Measurements from ENCODE around the gene EBF4.

EBF4 gene

DNA sequence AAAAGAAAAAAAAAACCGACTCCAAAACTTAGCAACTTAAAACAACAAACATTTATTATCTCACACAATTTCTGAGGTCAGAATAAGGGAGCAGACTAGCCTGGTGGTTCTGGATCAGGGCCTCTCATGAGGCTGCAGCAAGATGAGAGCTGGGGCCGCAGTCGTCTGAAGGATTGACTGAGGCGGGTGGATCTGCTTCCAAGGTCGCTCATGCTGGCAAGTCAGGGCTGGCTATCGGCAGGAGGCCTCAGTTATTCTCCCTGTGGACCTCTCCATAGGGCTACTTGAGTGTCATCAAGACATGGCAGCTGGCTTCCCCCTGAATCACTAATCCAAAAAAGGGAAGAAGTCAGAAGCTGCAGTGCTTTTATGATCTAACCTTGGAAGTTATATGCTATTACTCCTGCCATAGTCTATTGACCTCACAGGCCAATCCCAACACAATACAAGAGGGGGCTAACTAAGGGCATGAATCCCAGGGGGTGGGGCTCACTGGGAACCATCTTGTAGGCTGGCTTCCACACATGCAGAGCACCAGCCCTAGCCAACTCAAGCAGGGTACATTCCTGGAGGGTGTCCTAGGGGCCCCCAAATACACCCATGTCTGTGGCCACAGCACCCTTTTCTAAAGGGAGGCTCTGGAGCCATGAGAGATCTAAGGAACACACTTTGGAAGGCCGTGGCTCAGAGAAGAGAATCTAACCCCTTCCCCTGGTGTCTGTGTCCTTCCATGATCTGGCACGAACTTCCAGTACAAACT lies 11.3 kb downstream of the EBF4 start:
- Histone ChIP-seq H3K36me3 (ENCODE audit: control insufficient read depth in 1 of 2, insufficient read depth in 2 of 2, low read length in 2 of 2) (peaks cover 0 to 7% of the 10 kb centered on the region in 2 donors), H3K4me1 (ENCODE audit: control insufficient read depth in 1 of 2, insufficient read depth in 2 of 2, low read length in 2 of 2) (no peaks in the 10 kb centered on the region), H3K9me3 (ENCODE audit: control insufficient read depth in 1 of 2, low read length in 2 of 2) (no peaks in the 10 kb centered on the region), H3K27ac (ENCODE audit: low read length) (no peak overlapping the region), H3K27me3 (ENCODE audit: low read depth, low read length) (no peaks in the 10 kb centered on the region), H3K4me3 (ENCODE audit: low read depth in 1 of 2, low read length in 2 of 2) (no peak overlapping the region)

DNA sequence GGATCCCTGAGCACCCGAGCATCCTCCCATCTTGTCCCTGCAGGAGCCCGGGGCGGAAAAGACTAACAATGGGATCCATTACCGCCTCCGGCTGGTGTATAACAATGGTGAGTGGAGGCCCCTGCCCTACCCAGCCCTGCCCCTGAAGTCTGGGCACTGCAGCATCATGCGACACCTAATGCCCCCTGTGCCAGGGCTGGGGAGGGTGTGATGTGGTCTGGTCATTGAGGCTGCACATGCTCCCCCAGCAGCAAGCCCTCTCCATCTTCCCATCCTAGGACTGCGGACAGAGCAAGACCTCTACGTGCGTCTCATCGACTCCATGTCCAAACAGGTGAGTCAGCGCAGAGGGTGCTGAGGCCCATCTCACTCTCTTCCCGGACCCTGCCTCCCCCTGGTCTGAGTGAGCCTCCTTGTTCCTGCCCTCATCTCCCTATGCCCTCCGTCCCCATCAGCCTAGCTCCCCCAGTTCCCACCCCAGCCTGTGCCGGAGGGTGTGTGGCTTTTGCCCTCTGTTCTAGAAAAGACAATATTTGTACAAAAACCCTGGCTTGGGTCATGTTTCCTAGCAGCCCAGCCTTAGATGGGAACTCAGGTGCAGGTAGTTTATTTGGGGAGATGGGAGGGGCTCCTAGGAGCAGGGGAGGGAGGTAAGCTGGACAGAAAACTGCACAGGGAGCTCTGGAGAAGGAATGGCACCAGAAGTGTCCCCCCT lies 13.5 kb downstream of the EBF4 start:
- Histone ChIP-seq H3K4me3 (ENCODE audit: low read depth in 1 of 2, low read length in 2 of 2) (no peak overlapping the region), H3K36me3 (ENCODE audit: control insufficient read depth in 1 of 2, insufficient read depth in 2 of 2, low read length in 2 of 2) (peaks cover 0 to 7% of the 10 kb centered on the region in 2 donors), H3K27me3 (ENCODE audit: low read depth, low read length) (no peaks in the 10 kb centered on the region), H3K4me1 (ENCODE audit: control insufficient read depth in 1 of 2, insufficient read depth in 2 of 2, low read length in 2 of 2) (no peaks in the 10 kb centered on the region), H3K9me3 (ENCODE audit: control insufficient read depth in 1 of 2, low read length in 2 of 2) (no peaks in the 10 kb centered on the region), H3K27ac (ENCODE audit: low read length) (no peak overlapping the region)

DNA sequence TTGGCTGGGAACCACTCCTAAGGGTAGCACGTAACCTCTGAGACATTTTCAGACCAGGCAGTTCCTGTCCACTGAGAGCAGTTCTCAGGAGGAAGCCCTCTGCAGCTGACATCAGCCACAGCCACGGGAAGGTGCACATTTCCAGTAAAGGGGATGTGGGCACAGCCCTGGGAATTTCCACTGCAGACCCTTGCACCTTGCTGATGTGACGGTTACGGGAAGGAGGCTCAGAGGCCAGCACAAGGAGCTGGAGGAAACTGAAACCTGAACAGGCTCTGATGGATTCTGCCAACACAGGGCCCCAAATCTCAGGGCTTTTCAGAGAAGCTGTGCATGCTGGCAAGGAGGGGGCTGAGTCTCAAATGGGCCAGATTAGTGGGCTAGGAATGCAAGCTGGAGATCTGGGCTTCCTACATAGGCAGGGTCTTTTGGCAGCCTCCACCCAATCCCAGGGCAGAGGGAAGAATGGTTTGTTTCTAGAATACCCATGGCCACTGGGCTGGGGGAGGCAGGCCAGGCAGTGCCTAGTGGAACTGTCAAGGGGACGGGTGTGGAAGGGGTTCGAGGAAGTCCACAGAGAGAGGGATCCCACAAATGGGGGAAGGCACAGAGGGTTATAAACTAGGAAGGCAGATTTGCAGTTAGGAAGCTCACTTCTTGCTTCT lies 14.2 kb downstream of the EBF4 start:
- no peaks in the 10 kb centered on the region for H3K9me3 ChIP-seq (ENCODE audit: control insufficient read depth in 1 of 2, low read length in 2 of 2)
- H3K4me3 ChIP-seq (ENCODE audit: low read depth in 1 of 2, low read length in 2 of 2) = no peak overlapping the region
- H3K4me1 ChIP-seq (ENCODE audit: control insufficient read depth in 1 of 2, insufficient read depth in 2 of 2, low read length in 2 of 2) = no peaks in the 10 kb centered on the region
- H3K36me3 ChIP-seq (ENCODE audit: control insufficient read depth in 1 of 2, insufficient read depth in 2 of 2, low read length in 2 of 2) = peaks cover 0 to 7% of the 10 kb centered on the region in 2 donors
- H3K27me3 ChIP-seq (ENCODE audit: low read depth, low read length) = no peaks in the 10 kb centered on the region
- H3K27ac ChIP-seq (ENCODE audit: low read length) = no peak overlapping the region

DNA sequence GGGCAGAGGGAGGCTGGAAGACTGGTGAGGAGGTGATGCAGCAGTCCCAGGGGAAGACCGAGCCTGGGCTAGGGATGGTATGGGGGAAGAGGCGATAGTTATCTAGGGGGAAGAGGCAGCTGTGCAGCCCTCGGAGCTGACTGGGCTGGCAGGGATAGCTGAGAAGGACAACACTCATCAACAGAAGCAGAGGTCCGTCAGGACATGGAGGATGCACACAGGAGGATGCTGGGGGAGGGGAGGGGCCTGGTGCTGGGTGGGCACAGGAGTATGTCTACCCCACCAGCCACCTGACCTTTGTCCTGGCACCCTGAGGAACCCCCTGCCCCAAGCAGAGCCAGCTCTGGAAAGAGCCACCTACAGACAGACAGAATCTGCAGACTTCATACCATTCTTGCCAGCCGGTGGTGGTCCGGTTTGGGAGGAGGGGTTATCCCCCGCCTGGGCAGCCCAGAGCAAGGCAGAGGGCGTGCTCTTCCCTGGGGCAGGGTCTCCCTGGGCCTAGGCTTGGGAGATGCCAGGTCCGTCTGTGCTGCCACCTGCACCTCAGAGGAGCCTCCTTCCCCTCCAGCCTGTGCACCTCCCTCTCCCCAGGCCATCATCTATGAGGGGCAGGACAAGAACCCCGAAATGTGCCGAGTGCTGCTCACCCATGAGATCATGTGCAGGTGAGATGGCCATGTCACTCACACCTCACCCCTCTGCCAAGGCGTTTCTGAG lies 14.9 kb downstream of the EBF4 start:
- no peak overlapping the region for H3K4me3 ChIP-seq (ENCODE audit: low read depth in 1 of 2, low read length in 2 of 2)
- H3K27me3 ChIP-seq (ENCODE audit: low read depth, low read length) = no peaks in the 10 kb centered on the region
- peaks cover 0 to 7% of the 10 kb centered on the region in 2 donors for H3K36me3 ChIP-seq (ENCODE audit: control insufficient read depth in 1 of 2, insufficient read depth in 2 of 2, low read length in 2 of 2)
- no peaks in the 10 kb centered on the region for H3K4me1 ChIP-seq (ENCODE audit: control insufficient read depth in 1 of 2, insufficient read depth in 2 of 2, low read length in 2 of 2)
- H3K27ac ChIP-seq (ENCODE audit: low read length) = no peak overlapping the region
- H3K9me3 ChIP-seq (ENCODE audit: control insufficient read depth in 1 of 2, low read length in 2 of 2) = no peaks in the 10 kb centered on the region

DNA sequence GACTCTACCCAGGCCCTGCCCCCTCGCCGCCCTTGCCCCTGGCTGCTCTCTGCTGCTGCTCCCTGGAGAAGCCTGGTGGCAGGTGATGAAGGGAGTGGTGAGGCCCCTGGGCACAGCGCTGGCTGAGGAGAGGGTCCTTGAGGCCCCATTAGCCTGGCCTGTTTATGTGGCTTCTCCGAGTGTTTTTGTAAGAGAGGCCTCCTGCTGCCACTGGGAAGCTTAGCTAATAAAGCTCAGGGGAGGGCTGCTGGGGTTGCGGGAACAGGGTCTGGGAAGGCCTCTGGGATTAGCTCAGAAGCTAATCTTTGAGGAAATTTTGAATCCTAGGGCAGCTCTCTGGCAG lies 15.5 kb downstream of the EBF4 start:
- Histone ChIP-seq H3K4me1 (ENCODE audit: control insufficient read depth in 1 of 2, insufficient read depth in 2 of 2, low read length in 2 of 2) (no peaks in the 10 kb centered on the region), H3K9me3 (ENCODE audit: control insufficient read depth in 1 of 2, low read length in 2 of 2) (no peaks in the 10 kb centered on the region), H3K27ac (ENCODE audit: low read length) (no peak overlapping the region), H3K27me3 (ENCODE audit: low read depth, low read length) (no peaks in the 10 kb centered on the region), H3K36me3 (ENCODE audit: control insufficient read depth in 1 of 2, insufficient read depth in 2 of 2, low read length in 2 of 2) (peaks cover 0 to 7% of the 10 kb centered on the region in 2 donors), H3K4me3 (ENCODE audit: low read depth in 1 of 2, low read length in 2 of 2) (no peak overlapping the region)

DNA sequence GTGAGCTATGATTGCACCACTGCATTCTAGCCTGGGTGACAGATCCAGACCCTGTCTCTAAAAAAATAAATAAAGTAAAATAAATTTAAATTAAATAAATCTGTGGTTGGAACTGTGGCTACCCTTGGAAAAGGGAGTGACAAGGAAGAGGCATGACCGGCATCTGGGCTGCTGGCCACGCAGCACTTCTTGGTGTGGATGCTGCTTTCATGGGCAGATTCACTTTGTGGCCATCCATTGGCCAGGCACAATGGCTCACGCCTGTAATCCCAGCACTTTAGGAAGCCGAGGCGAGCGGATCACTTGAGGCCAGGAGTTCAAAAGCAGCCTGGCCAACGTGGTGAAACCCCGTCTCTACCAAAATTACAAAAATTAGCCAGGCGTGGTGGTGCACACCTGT lies 16.1 kb downstream of the EBF4 start:
- H3K4me3 ChIP-seq (ENCODE audit: low read depth in 1 of 2, low read length in 2 of 2) = no peak overlapping the region
- no peaks in the 10 kb centered on the region for H3K27me3 ChIP-seq (ENCODE audit: low read depth, low read length)
- H3K4me1 ChIP-seq (ENCODE audit: control insufficient read depth in 1 of 2, insufficient read depth in 2 of 2, low read length in 2 of 2) = no peaks in the 10 kb centered on the region
- H3K27ac ChIP-seq (ENCODE audit: low read length) = no peak overlapping the region
- H3K36me3 ChIP-seq (ENCODE audit: control insufficient read depth in 1 of 2, insufficient read depth in 2 of 2, low read length in 2 of 2) = peaks cover 0 to 7% of the 10 kb centered on the region in 2 donors
- H3K9me3 ChIP-seq (ENCODE audit: control insufficient read depth in 1 of 2, low read length in 2 of 2) = no peaks in the 10 kb centered on the region

DNA sequence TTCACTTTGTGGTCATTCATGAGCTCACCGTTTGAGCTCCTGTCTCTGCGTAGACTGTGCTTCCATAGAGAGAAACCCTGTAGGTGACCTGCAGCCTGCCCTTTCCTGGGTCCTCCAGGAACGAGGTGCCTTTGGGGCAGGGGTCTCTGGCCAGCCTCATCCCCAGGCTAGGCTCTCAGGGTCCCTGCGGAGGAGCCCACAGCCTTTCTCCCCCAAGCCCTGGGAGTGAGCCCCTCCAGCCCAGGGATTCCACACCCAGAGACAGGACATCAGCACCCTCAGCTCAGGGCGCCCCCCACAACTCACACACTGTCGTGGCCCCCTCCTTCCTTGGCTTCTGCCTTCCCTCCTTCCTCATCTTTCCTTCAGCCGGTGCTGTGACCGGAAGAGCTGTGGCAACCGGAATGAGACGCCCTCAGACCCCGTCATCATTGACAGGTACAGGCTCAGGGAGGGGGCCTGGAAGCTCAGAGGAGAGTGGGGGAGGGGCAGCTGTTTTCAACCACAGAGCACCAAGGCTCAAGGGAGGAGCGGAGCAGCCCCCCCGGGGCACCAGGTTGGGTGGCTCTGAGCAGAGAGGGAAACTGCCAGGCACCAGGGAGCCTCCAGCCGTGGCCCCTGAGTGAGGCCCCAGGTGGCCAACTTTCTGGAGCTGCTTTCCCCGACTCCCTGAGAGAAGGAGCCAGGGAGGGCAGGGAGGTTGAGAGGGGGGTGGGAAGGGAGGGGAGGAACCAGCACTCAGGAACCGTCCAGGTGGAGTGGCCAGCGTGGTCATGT lies 16.8 kb downstream of the EBF4 start:
- H3K27me3 ChIP-seq (ENCODE audit: low read depth, low read length) = no peaks in the 10 kb centered on the region
- H3K4me3 ChIP-seq (ENCODE audit: low read depth in 1 of 2, low read length in 2 of 2) = no peak overlapping the region
- no peaks in the 10 kb centered on the region for H3K4me1 ChIP-seq (ENCODE audit: control insufficient read depth in 1 of 2, insufficient read depth in 2 of 2, low read length in 2 of 2)
- H3K36me3 ChIP-seq (ENCODE audit: control insufficient read depth in 1 of 2, insufficient read depth in 2 of 2, low read length in 2 of 2) = peaks cover 0 to 7% of the 10 kb centered on the region in 2 donors
- H3K9me3 ChIP-seq (ENCODE audit: control insufficient read depth in 1 of 2, low read length in 2 of 2) = no peaks in the 10 kb centered on the region
- H3K27ac ChIP-seq (ENCODE audit: low read length) = no peak overlapping the region

DNA sequence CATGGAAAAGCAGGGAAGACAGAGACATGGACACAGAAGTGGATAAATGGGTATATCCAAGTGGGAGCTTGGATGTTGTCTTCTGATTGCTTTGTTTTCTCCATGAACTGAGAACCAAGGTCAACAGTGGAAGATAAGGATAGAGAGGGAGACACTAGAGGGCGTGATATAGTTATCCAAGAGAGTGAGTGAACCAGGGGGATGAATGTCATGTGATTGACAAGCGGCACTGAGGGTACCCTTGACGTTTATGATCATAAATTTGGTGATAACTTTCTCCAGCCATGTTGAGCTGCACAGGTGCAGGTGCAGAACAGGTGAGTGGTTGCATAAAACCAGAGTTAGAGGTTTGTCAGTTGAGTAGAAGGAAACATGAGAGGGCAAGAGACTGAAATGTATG lies 20.7 kb downstream of the EBF4 start:
- Histone ChIP-seq H3K9me3 (ENCODE audit: control insufficient read depth in 1 of 2, low read length in 2 of 2) (no peaks in the 10 kb centered on the region), H3K27me3 (ENCODE audit: low read depth, low read length) (no peaks in the 10 kb centered on the region), H3K36me3 (ENCODE audit: control insufficient read depth in 1 of 2, insufficient read depth in 2 of 2, low read length in 2 of 2) (no peaks in the 10 kb centered on the region), H3K4me3 (ENCODE audit: low read depth in 1 of 2, low read length in 2 of 2) (no peak overlapping the region), H3K4me1 (ENCODE audit: control insufficient read depth in 1 of 2, insufficient read depth in 2 of 2, low read length in 2 of 2) (no peaks in the 10 kb centered on the region), H3K27ac (ENCODE audit: low read length) (no peak overlapping the region)

DNA sequence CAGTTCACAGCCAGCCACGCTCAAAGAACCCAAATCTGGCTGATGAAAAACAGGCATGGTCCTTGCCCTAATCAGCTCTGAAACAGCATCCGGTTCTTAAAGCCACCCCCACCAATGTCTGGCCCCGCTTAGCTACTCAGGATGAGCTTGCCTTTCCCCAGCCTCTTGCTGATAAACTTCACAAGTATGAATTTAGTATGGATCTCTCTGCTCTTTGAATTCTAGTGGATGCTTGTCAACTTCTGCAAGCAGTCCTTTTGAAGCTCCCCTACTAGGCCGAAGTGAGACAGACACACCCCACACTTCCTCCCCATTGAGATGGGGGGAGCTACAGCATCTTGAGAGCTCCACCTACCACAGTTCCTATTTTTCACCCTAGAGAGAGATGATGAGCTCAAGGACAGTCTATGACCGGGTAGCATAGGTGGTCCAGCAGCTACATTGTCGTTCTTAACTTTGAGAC lies 36.7 kb downstream of the EBF4 start:
- Histone ChIP-seq H3K27ac (ENCODE audit: low read length) (no peak overlapping the region), H3K36me3 (ENCODE audit: control insufficient read depth in 1 of 2, insufficient read depth in 2 of 2, low read length in 2 of 2) (no peaks in the 10 kb centered on the region), H3K27me3 (ENCODE audit: low read depth, low read length) (no peaks in the 10 kb centered on the region), H3K4me1 (ENCODE audit: control insufficient read depth in 1 of 2, insufficient read depth in 2 of 2, low read length in 2 of 2) (no peaks in the 10 kb centered on the region), H3K4me3 (ENCODE audit: low read depth in 1 of 2, low read length in 2 of 2) (no peak overlapping the region), H3K9me3 (ENCODE audit: control insufficient read depth in 1 of 2, low read length in 2 of 2) (peaks cover 0 to 4% of the 10 kb centered on the region in 2 donors)

DNA sequence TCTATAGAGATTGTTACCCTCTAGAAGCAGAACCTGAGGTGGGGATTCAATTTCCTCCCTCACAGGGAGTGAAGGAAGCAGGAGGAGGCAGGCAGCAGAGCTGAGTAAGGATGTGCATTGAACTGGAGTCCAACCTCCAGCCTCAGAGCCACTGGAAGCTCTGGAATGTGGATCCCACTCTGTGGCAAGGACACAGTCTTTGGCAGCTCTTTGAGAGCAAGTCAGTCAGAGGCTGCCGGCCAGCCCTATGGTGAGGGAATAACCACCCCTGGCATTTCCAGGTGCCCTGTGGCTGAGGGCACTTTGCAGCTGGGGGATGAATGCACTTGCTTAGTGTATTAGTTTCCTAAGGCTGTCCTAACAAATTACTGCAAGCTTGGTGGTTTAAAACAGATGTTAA lies 37.2 kb downstream of the EBF4 start:
- peaks cover 0 to 4% of the 10 kb centered on the region in 2 donors for H3K9me3 ChIP-seq (ENCODE audit: control insufficient read depth in 1 of 2, low read length in 2 of 2)
- no peaks in the 10 kb centered on the region for H3K4me1 ChIP-seq (ENCODE audit: control insufficient read depth in 1 of 2, insufficient read depth in 2 of 2, low read length in 2 of 2)
- H3K27ac ChIP-seq (ENCODE audit: low read length) = no peak overlapping the region
- H3K36me3 ChIP-seq (ENCODE audit: control insufficient read depth in 1 of 2, insufficient read depth in 2 of 2, low read length in 2 of 2) = no peaks in the 10 kb centered on the region
- no peak overlapping the region for H3K4me3 ChIP-seq (ENCODE audit: low read depth in 1 of 2, low read length in 2 of 2)
- no peaks in the 10 kb centered on the region for H3K27me3 ChIP-seq (ENCODE audit: low read depth, low read length)
